ENCODE data around the gene OTUD6A.
"Not testable (repeated sequence)": the region's sequence is repeated elsewhere in the genome, so short reads cannot be mapped to it uniquely, and the experiment has no call there.

Gene OTUD6A

GRCh38 chrX:70049925-70050324 lies 12.3 kb upstream of the OTUD6A start, which contains the start of gene AWAT2:
TSS of gene AWAT2 (minus strand) at chrX:70049938. CDS start at chrX:70049932, 6 bp downstream.
- no peak for DNase-seq

- DNase-seq = no peak
These were observed 9.2 kb upstream of the OTUD6A start for GRCh38 chrX:70052895-70053615.

- no peak for DNase-seq
These were observed 7.9 kb upstream of the OTUD6A start for GRCh38 chrX:70054391-70054790.

GRCh38 chrX:70062961-70063550 lies 799 bp downstream of the OTUD6A start:
- no peak for DNase-seq

GRCh38 chrX:70066646-70067045 lies 4.4 kb downstream of the OTUD6A start:
- no peak for DNase-seq

- no peak for DNase-seq
These were observed 17.0 kb downstream of the OTUD6A start for GRCh38 chrX:70079297-70079696.

GRCh38 chrX:70079870-70080269 lies 17.6 kb downstream of the OTUD6A start:
- DNase-seq = no peak

- no peak for DNase-seq
These were observed 20.5 kb downstream of the OTUD6A start for GRCh38 chrX:70082723-70083122.

- no peak for DNase-seq
These were observed 22.5 kb downstream of the OTUD6A start for GRCh38 chrX:70084592-70085240.

GRCh38 chrX:70087857-70088630 lies 25.8 kb downstream of the OTUD6A start:
- no peak for DNase-seq

GRCh38 chrX:70088751-70089150 lies 26.5 kb downstream of the OTUD6A start:
- no peak for DNase-seq

- no peak for DNase-seq
These were observed 27.5 kb downstream of the OTUD6A start for GRCh38 chrX:70089604-70090297.

GRCh38 chrX:70092247-70092646 lies 30.0 kb downstream of the OTUD6A start:
- no peak for DNase-seq

- DNase-seq = no peak
These were observed 33.8 kb downstream of the OTUD6A start for GRCh38 chrX:70096052-70096451.

GRCh38 chrX:70105229-70105628 lies 43.0 kb downstream of the OTUD6A start:
- DNase-seq = no peak

- DNase-seq = not testable (repeated sequence)
These were observed 49.3 kb downstream of the OTUD6A start for GRCh38 chrX:70111436-70112026.

Measured in stimulated activated CD4-positive, alpha-beta T cell treated with anti-CD3 and anti-CD28 coated beads, Interleukin-4, amount 100 ng/mL, for 4 hours (primary cell).